ENCODE data around the gene ZFHX3.

ZFHX3 gene

GRCh38 chr16:72785886-72786285, 262.0 kb downstream of the ZFHX3 start:
- no peak for DNase-seq

DNA sequence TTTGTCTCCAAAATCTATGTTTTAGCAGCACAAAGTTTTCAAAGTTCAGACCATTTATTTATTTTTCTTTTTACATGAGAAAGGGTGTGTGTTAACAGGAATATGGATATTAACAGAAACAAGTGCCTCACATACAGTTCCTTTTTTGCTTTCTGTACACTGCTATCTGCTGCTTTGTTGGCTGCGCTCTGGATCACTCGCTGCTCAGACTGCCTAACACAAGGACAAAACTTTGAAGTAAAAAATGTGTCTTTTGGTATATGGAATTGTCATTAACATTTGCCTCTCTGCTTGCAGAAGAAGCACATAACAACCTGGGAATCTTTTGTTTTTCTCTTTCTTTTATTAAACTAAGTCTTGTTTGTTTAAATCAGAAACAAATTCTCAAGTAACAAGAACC, 262.8 kb downstream of the ZFHX3 start:
- DNase-seq = no peak

DNA sequence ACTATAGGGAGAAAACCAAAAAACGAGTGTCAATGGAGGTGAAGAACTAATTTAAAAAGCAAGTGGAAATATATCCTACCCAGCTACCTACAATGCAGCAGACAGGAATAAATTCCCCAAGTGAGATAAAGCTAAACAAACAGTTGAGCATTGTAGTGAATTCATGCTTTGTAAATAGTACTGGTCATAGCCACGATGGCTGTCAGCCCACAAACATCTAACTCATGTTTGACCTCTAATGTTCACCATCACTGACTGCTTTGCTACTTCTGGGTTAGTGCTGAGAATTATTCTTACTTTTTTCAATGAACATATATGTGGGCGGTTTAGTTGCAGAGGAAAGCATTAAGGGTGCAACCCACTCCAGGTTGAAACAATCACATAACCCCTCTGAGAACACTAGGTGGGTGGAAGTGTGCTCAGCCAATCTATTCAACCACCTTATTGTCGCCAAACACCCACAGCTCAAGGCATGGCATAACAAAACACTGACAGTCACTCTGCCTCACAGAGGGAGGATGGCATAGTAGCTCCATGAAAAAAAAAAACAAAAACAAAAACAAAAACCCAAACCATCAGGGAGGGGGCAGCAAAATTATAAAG, 264.1 kb downstream of the ZFHX3 start:
- no peak for DNase-seq

GRCh38 chr16:72769876-72770275, 278.1 kb downstream of the ZFHX3 start:
- no peak for DNase-seq

- no peak for DNase-seq
These were observed 279.3 kb downstream of the ZFHX3 start for GRCh38 chr16:72768591-72768990.

DNA sequence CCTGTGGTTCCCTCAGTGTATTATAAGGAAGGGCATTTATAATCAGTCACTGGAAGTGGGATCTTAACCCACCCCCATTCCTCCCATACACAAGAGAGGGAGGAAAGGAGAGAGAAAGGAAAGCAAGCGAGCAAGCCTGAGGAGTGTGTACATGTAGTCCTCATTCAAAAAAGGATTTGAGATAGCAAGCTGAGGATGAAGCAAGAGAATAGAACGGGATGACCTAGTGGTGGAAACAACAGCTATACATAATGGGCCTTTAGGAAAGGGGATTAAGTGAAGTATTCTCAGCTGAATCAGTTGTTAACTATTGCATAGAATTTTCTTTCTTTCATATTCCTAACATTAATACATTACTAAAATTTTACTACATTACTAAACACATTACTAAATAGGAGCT, 281.4 kb downstream of the ZFHX3 start:
- DNase-seq = no peak

DNA sequence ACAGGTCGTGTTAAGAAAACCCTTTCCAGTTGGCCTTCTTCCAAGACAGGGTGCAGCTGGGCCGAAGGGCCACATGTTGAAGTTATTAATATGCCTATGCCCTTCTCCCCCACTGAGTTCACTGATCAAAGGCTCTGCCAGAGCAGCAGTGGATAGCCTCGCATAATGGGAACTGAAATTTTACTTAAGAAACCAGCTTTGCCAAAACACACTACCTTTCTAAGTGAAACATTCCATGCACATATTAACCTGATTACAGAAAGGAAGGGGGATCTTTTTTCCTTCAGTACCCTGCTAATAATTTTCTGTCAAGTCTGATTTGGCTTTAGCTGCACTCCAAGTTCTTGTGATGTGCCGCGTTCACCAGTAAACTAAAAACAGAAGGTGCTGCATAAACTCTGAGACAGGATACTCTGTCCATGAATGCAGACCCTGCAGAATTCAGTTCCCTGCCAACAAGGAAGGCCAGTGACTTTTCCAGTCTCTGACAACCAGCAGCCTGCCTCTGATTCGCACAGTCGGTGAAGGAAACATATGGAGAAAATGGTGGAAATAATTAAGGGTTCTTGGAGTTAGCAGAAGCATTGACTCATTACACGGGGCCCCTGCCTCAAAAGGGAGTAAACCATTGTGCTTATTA, 283.8 kb downstream of the ZFHX3 start:
- DNase-seq = no peak

DNA sequence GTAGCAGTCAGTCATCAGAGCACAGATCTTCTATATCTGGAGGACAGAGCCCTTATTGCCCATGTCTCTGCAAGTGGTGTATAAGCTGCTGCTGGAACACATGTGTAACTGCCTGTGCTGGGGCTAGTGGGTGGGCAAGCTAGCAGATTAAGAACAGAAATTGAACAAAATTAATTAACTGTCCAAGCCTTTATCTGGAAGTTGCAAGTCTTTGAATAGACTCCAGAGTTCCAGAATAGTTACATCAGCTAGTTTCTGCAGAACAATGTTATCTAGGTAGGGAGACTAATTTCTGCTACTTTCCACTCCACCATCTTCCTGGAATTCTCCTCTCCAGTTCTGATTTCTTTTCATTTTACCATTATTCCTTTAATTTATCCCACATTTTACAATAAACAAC, 287.3 kb downstream of the ZFHX3 start:
- no peak for DNase-seq

- no peak for DNase-seq
These were observed 294.0 kb downstream of the ZFHX3 start for GRCh38 chr16:72753881-72754280.

DNA sequence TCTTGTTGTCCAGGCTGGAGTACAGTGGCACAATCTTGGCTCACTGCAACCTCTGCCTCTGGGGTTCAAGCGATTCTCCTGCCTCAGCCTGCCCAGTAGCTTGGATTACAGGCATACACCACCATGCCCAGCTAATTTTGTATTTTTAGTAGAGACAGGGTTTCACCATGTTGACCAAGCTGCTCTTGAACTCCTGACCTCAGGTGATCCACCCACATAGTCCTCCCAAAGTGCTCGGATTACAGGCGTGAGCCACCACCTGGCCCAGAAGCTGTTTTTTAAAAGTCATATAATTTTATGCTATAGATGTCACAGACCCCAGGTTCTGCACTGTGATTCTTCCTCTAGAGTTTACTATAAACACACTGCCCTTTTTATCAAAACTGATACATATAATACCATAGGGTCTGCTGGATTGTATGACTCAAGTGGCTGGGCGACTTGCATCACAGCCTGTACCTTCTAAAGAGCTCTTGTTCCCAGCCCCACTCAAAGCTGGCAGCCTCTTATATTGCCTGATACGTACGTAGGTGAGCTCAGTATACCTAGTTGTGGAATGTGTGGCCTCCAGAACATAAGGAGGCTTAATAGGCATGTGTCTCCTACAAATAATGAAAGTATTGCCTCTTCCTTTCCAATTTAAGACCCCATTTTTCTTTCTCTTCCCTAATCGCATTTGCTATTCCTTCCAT, 295.8 kb downstream of the ZFHX3 start:
- no peak for DNase-seq

DNA sequence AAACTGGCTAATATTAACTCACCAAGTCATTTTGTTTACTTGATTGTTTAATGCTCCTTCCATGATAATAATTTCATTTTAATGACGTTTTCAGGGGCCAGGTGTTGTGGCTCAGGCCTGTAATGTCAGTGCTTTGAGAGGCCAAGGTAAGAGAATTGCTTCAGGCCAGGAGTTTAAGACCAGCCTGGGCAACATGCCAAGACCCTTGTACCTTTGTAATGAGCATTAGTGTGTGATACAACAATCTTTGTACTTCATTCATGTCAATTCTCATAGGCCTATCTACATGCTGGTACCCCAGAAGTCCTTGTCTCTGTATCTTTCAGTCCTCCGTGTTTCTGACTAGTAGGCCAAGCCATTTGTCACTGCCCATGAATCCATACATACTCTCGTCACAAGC, 296.9 kb downstream of the ZFHX3 start:
- no peak for DNase-seq

- no peak for DNase-seq
These were observed 298.8 kb downstream of the ZFHX3 start for GRCh38 chr16:72749091-72749490.

DNA sequence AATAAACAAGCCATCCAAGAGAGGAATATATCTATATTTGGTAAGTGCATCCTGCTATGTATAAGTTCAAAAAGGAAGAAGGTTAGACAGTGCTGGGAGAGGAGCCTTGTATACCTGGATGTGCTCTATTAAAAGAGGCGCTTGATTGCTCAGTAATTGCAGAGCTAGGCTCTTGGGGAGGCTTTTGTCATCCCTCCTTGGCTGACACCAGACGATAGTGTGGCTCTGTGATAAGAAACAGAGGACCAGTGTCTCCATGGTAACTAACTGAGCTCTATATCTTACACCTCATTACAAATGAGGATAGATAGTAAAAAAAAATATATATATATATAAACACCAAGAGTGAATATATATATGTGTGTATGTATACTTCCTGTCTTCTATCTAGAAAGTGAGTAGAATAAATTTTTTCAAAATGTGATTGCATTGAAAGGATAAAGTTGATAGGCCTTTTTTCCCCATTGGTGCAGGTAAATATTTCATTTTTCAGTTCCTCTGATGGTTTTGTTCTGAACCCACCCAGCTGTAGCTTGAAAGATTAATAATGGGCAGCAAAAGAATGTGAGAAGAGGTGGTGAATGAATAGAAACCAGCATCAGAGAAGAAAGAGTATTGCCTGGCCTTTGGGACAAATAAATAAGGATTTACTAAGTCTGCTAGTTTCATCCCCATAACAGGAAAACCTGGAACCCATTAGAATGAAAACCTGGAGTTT, 303.7 kb downstream of the ZFHX3 start:
- DNase-seq = no peak

- no peak for DNase-seq
These were observed 304.7 kb downstream of the ZFHX3 start for GRCh38 chr16:72743011-72743761.

GRCh38 chr16:72740347-72740746, 307.6 kb downstream of the ZFHX3 start:
- DNase-seq = no peak

- DNase-seq = no peak
These were observed 308.4 kb downstream of the ZFHX3 start for GRCh38 chr16:72739577-72739976.

GRCh38 chr16:72736074-72736473, 311.9 kb downstream of the ZFHX3 start:
- DNase-seq = no peak

Data from activated CD4-positive, alpha-beta T cell treated with anti-CD3 and anti-CD28 coated beads for 1 hour (primary cell).